Neural cell (in vitro differentiated cells): ENCODE data around the gene PRRX2.
"Not testable (repeated sequence)": the region's sequence is repeated elsewhere in the genome, so short reads cannot be mapped to it uniquely, and the experiment has no call there.

Experiments
- CTCF ChIP-seq: fragments of 450-650 bp; IDR thresholded peaks from 2 replicates; pipeline ENCODE4 v1.5.1; 2014; ENCODE audit warnings: antibody characterized with exemption, mild to moderate bottlenecking, moderate library complexity; ENCODE audit not compliant: poor library complexity, severe bottlenecking
- EP300 ChIP-seq: fragments of 450-650 bp; conservative IDR thresholded peaks from 2 replicates; pipeline ENCODE4 v1.6.1; 2014; ENCODE audit warnings: antibody characterized with exemption, mild to moderate bottlenecking, moderate library complexity; ENCODE audit not compliant: poor library complexity, severe bottlenecking
- EZH2 ChIP-seq: fragments of 200-600, 300-800 bp; shearing (Covaris generic), sonication (generic); IDR thresholded peaks from 2 replicates; pipeline ENCODE4 v1.6.1; 2014; ENCODE audit warnings: antibody characterized with exemption, low read length, borderline replicate concordance, mild to moderate bottlenecking; ENCODE audit not compliant: insufficient read depth, poor library complexity, severe bottlenecking
- MXI1 ChIP-seq: fragments of 450-650 bp; conservative IDR thresholded peaks from 2 replicates; pipeline ENCODE4 v1.6.1; 2014; ENCODE audit warnings: antibody characterized with exemption, mild to moderate bottlenecking; ENCODE audit not compliant: poor library complexity, severe bottlenecking
- POLR2AphosphoS5 ChIP-seq: IDR thresholded peaks from 2 replicates; pipeline ENCODE4 v1.6.1; 2012
- RAD21 ChIP-seq: fragments of 450-650 bp; conservative IDR thresholded peaks from 2 replicates; pipeline ENCODE4 v1.6.1; 2014; ENCODE audit warnings: antibody characterized with exemption, mild to moderate bottlenecking, moderate library complexity
- REST ChIP-seq: IDR thresholded peaks from 2 replicates; pipeline ENCODE4 v1.6.1; 2012; ENCODE audit warnings: borderline replicate concordance
- SMC3 ChIP-seq: fragments of 450-650 bp; conservative IDR thresholded peaks from 2 replicates; pipeline ENCODE4 v1.6.1; 2014; ENCODE audit warnings: antibody characterized with exemption, mild to moderate bottlenecking, moderate library complexity; ENCODE audit not compliant: poor library complexity
- TAF1 ChIP-seq: IDR thresholded peaks from 2 replicates; pipeline ENCODE4 v1.6.1; 2012; ENCODE audit warnings: low read depth

DNA sequence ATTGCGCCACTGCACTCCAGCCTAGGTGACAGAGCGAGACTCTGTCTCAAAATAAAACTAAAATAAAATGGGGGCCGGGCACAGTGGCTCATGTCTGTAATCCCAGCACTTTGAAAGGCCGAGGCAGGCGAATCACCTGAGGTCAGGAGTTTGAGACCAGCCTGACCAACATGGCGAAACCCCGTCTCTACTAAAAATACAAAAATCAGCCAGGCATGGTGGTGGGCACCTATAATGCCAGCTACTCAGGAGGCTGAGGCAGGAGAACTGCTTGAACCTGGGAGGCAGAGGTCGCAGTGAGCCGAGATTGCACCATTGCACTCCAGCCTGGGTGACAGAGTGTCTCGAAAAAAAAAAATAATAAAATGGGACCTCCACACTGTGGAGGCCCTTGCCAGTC lies 29.1 kb upstream of the PRRX2 start:
- not testable (repeated sequence) for TF ChIP-seq POLR2AphosphoS5, EP300, CTCF, EZH2, RAD21, TAF1, REST, SMC3, MXI1
